GM18519 (cell line): ENCODE results near the gene IGSF11.
"Not testable (repeated sequence)": the region's sequence is repeated elsewhere in the genome, so short reads cannot be mapped to it uniquely, and the experiment has no call there.

Experiments used
- ATAC-seq: cut with Tn5 transposase; IDR thresholded peaks from one replicate; pipeline ENCODE4 v1.9.1; 2021; ENCODE audit warnings: mild to moderate bottlenecking, moderate library complexity; ENCODE audit not compliant: unreplicated experiment, low FRiP score

The IGSF11 gene

DNA sequence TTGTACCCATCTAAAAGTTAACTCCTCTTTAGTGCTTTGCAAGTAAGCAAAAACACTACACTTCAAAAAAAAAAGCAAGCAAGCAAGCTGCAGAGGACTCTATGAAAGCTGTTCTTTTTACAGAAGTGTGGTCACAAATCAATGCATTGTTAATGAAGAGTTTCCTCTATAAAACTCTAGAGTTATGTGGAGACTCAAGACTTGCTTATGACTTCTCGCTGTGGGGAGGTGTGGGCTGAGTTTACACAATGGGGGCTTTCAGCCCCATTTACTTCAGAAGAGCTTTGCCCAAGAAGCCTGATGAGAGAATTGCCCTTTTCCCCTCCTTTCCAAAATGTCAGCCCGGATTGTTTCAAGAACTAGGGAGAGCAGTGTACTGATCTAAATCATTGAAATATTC, 144.4 kb downstream of the IGSF11 start:
- ATAC-seq: no peak

DNA sequence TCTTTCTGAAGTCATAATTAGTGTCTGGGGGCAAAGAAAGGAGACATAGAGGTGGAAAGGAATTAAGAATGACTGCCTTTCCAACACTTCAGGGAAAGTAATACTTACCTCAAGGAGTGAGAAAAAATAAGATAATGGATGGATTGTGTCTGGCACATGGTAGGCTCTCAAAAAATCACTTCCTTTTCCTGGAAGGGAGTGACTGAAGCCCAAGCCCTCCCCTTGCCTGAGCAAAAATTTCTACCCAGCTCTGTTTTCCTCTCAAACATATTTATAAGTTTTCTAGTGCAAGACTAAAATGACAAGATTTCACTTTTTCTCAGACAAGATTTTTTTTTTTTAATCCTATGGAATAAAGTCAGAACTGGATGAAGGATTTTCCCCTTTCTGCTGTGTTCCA, 145.0 kb downstream of the IGSF11 start:
- no peak for ATAC-seq

DNA sequence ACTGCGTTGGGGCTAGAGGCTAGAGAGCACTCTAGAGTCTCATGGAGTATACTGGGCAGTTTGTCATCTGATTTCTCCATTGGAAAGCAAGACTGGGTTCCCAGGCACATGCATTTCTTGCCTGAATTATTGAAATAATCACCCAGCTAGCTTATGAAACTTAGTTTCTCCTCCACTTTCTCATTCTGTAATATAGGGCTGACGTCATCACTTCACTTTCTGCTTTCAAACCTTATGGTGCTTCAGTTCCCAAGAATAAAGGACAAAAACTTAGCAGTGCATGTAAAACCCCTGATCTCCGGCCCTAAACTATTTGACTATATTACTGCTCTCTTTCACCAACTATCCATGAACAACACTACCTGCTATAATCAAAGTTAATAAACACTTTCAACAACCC, 147.9 kb downstream of the IGSF11 start:
- ATAC-seq: no peak

DNA sequence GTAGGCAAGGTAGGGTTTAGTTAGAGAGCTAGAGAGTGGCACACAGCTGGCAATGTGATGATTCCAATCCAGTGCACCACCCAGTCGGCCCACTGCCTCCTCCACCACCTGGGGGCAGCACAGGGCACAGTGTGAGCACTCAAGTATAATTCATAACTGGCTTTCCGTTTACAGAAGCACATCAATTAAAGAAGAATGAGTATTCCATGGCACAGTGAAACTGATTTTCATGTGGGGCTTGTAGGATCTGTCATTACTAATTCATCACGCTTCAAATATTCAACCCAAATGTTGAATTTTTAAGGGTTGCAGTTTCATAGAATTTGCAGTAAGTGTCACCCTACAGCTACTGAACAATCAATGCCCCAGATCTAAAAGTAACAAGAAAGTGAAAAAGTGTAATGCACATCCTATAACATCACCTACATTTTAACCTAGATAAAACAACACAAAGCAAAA, 149.9 kb downstream of the IGSF11 start:
- peak; percentile 50 for ATAC-seq

DNA sequence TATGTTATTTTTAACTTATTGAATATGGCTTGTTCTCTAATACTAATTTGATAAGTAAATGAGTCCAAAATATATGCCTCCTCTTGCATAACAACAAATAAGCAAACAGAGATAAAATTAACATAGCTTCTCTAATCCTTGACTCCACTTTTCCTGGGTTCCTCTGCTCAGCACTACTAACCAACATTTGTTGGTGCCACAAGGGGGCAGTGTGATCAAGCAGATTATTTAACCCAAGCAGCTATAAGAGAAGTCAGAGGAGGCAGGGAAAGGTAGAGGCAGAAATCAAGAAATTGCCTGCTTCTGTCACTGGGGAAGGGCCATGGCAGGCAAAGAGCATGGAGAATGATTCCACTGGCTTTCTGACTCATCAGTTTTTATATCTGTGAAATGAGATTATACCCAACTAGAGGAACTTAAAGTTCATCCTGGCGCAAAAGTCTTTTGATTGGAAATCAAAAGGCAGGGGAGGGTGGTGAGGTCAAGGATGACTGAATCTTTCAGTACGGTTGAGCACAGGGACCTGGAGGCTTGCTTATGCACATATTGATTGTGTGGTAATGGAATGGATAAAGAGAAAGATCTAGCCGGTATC, 152.2 kb downstream of the IGSF11 start:
- peak; percentile 46 for ATAC-seq

DNA sequence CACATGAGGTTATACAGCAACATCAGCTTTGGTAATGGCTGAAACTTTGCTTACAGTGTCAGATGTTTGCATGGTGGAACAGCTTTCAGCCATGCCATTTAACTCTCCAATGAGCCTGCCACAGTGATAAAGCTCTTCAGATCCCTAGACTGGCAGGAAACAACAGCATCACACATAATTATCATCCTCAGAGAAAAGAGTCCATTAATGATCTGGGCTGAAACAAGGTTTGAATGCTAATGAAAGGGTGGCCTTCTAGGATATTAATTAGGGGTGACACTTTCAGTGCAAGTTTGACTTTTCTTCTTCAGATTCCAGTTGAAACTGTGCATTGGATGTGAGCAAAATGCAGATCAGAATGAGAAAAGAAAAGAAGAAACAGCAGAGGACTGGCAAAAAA, 166.6 kb downstream of the IGSF11 start:
- no peak for ATAC-seq

DNA sequence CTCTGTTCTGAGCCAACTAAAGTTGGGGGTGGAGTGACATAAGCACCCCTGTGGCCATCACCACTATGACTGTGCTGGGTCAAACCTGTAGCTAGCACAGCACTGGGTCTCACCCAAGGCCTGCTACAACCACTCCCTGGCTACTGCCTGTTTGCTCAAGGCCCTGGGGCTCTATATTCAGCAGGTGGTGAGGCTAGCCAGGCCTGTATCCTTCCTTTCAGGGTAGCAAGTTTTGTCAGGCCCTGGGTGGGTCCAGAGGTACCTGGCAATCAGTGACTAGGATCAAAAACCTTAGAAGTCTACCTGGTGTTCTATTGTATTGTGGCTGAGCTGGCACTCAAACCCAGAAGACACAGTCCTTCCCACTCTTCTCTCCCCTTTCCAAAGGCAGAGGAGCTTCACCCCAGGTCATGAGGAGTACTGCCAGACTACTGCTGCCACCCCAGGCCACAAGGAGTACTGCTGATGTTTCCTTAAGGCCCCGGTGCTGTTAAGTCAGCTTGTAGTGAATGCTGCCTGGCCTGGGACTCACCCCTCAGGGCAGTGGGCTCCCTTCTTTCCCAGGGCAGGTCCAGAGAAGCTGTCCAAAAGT, 170.8 kb downstream of the IGSF11 start:
- ATAC-seq: peak; percentile 84

DNA sequence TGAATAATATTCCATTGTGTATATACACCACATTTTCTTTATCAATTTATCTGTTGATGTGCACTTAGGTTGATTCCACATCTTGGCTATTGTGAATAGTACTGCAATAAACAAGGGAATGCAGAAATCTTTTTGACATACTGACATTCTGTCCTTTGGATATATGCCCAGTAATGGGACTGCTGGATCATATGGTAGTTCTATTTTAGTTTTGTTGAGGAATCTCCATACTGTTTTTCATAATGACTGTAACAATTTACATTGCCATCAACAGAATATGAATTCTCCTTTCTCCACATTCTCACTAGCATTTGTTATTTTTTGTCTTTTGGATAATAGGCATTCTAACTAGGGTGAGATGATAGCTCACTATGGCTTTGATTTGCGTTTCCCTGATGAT, 174.7 kb downstream of the IGSF11 start:
- ATAC-seq: no peak

DNA sequence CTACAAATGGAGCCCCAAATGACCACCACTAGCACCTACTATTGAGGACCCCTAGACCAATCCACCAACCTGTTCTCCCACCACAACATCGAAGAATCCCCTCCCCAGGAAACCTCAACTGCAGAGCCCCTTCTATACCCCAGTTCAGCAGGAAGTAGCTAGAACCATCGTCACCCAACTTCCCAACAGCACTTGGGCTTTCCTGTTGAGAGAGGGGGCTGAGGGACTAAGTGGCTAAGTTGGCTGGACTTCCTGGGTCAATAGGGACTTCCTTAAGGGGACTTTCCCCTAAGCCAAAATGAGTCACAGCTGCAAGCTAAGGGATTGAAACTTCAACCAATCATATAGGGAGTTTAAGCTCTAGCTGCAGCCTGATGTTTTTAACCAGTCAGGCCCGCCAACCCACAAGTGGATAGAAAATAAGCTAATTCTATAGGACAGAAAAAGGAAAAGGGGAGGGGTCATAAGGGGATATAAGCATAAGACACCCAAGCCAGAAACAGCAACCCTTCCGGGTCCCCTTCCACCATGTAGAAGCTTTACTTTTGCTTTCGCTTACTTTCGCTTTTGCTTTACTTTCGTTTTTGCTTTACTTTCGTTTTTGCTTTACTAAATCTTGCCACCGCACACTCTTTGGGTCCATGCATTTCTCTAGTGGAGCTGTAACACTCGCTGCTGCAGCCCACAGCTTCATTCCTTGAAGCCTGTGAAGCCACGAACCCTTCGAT, 183.0 kb downstream of the IGSF11 start:
- not testable (repeated sequence) for ATAC-seq

DNA sequence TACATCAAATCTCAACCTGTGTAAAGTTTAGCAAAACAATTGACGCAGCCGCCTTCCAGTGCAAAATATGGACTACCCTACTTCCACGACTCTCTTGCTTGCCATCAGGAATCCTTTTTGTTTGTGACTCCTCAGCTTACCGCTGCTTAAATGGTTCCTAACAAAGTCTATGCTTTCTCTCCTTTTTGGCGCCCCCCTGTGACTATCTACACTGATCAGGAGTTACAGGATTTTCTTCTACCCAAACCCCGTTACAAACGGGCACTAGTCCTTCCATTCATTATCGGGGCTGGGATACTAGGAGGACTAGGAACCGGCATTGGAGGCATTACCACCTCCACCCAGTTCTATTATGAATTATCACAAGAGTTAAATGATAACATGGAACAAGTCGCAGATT, 184.0 kb downstream of the IGSF11 start:
- ATAC-seq: no peak
